Liver (tissue), 9 donors: ENCODE measurements around the gene ZNF436. TPM values are rescaled to one million over a fixed set of nuclear protein-coding genes. Genes with fewer than 3 reads are reported as not detected.

ENCODE experiments used
- DNase-seq: peaks from one replicate; pipeline ENCODE4 v3.0.0-alpha.2; 2017; ENCODE audit warnings: low spot score
- H3K27ac ChIP-seq, 2 donors: one replicate each; pipeline ENCODE4 v1.7.0; 2013; ENCODE audit warnings: inconsistent platforms in 2 of 2, low read length in 2 of 2, control low read depth in 1 of 2, low read depth in 1 of 2, mild to moderate bottlenecking in 1 of 2
- H3K27me3 ChIP-seq, 4 donors: one replicate each; pipeline versions ENCODE4 v1.6.1 to v1.7.0; 2013; ENCODE audit warnings: low read length in 3 of 4, inconsistent platforms in 1 of 4, mild to moderate bottlenecking in 1 of 4, moderate library complexity in 1 of 4; ENCODE audit not compliant: control insufficient read depth in 4 of 4, insufficient read depth in 4 of 4
- H3K36me3 ChIP-seq, 4 donors: one replicate each; pipeline versions ENCODE4 v1.6.1 to v1.7.0; 2013; ENCODE audit warnings: low read length in 3 of 4, mild to moderate bottlenecking in 3 of 4, low read depth in 1 of 4, moderate library complexity in 1 of 4; ENCODE audit not compliant: control insufficient read depth in 4 of 4, insufficient read depth in 3 of 4
- H3K4me1 ChIP-seq, 4 donors: one replicate each; pipeline versions ENCODE4 v1.6.1 to v1.7.0; 2013; ENCODE audit warnings: low read length in 3 of 4, mild to moderate bottlenecking in 3 of 4, moderate library complexity in 1 of 4; ENCODE audit not compliant: control insufficient read depth in 4 of 4, insufficient read depth in 4 of 4
- H3K4me3 ChIP-seq, 3 donors: one replicate each; pipeline versions ENCODE4 v1.6.1 to v1.7.0; 2013; ENCODE audit warnings: low read length in 3 of 3, control low read depth in 1 of 3, low read depth in 1 of 3, mild to moderate bottlenecking in 1 of 3
- H3K9ac ChIP-seq, 2 donors: one replicate each; pipeline ENCODE4 v1.7.0; 2013; ENCODE audit warnings: low read length in 2 of 2, mild to moderate bottlenecking in 2 of 2, moderate library complexity in 2 of 2, control low read depth in 1 of 2, low read depth in 1 of 2
- H3K9me3 ChIP-seq, 4 donors: one replicate each; pipeline versions ENCODE4 v1.6.1 to v1.7.0; 2013; ENCODE audit warnings: low read length in 3 of 4; ENCODE audit not compliant: control insufficient read depth in 4 of 4
- ATF3 ChIP-seq: IDR thresholded peaks from 2 replicates; pipeline ENCODE4 v1.6.1; 2016; ENCODE audit warnings: antibody characterized with exemption
- CTCF ChIP-seq: fragments of 150-350 bp; IDR thresholded peaks from 2 replicates; pipeline ENCODE4 v1.5.1; 2017; ENCODE audit warnings: improper control_type of control experiment, low read depth, low read length; ENCODE audit not compliant: missing input control
- EGR1 ChIP-seq, 2 donors: IDR thresholded peaks; 2 replicates each; pipeline ENCODE4 v1.6.1; 2016 to 2018; ENCODE audit warnings: antibody characterized with exemption in 2 of 2, low read depth in 2 of 2
- FOXA1 ChIP-seq: IDR thresholded peaks from 2 replicates; pipeline ENCODE4 v1.6.1; 2016; ENCODE audit warnings: antibody characterized with exemption
- FOXA2 ChIP-seq: IDR thresholded peaks from 2 replicates; pipeline ENCODE4 v1.6.1; 2016; ENCODE audit warnings: antibody characterized with exemption
- GABPA ChIP-seq, 2 donors: IDR thresholded peaks in 1 of 2; conservative IDR thresholded peaks in 1 of 2; 2 replicates each; pipeline ENCODE4 v1.6.1; 2016; ENCODE audit warnings: antibody characterized with exemption in 2 of 2, mild to moderate bottlenecking in 1 of 2, moderate library complexity in 1 of 2
- HNF4A ChIP-seq, 2 donors: conservative IDR thresholded peaks; 2 replicates each; pipeline ENCODE4 v1.6.1; 2016; ENCODE audit warnings: antibody characterized with exemption in 2 of 2, mild to moderate bottlenecking in 2 of 2
- HNF4G ChIP-seq: IDR thresholded peaks from 2 replicates; pipeline ENCODE4 v1.6.1; 2016; ENCODE audit warnings: antibody characterized with exemption
- JUND ChIP-seq, 2 donors: IDR thresholded peaks; 2 replicates each; pipeline ENCODE4 v1.6.1; 2016; ENCODE audit warnings: antibody characterized with exemption in 2 of 2
- MAX ChIP-seq: IDR thresholded peaks from 2 replicates; pipeline ENCODE4 v1.6.1; 2016; ENCODE audit warnings: antibody characterized with exemption
- NR2F2 ChIP-seq: IDR thresholded peaks from 2 replicates; pipeline ENCODE4 v1.6.1; 2016; ENCODE audit warnings: antibody characterized with exemption
- RAD21 ChIP-seq, 2 donors: IDR thresholded peaks; 2 replicates each; pipeline ENCODE4 v1.6.1; 2016; ENCODE audit warnings: antibody characterized with exemption in 2 of 2, mild to moderate bottlenecking in 2 of 2
- REST ChIP-seq: IDR thresholded peaks from 2 replicates; pipeline ENCODE4 v1.6.1; 2016; ENCODE audit warnings: antibody characterized with exemption, mild to moderate bottlenecking
- RXRA ChIP-seq, 2 donors: IDR thresholded peaks; 2 replicates each; pipeline ENCODE4 v1.6.1; 2017 to 2018; ENCODE audit warnings: antibody characterized with exemption in 2 of 2, mild to moderate bottlenecking in 1 of 2
- SP1 ChIP-seq: IDR thresholded peaks from 2 replicates; pipeline ENCODE4 v1.6.1; 2018; ENCODE audit warnings: antibody characterized with exemption, mild to moderate bottlenecking
- TAF1 ChIP-seq: conservative IDR thresholded peaks from 2 replicates; pipeline ENCODE4 v1.6.1; 2016; ENCODE audit warnings: antibody characterized with exemption, mild to moderate bottlenecking
- YY1 ChIP-seq: IDR thresholded peaks from 2 replicates; pipeline ENCODE4 v1.6.1; 2016; ENCODE audit warnings: antibody characterized with exemption, mild to moderate bottlenecking
- ZBTB33 ChIP-seq: IDR thresholded peaks from 2 replicates; pipeline ENCODE4 v1.6.1; 2016; ENCODE audit warnings: antibody characterized with exemption
- WGBS: extraction: QIAGEN DNeasy Blood & Tissue Kit; methylation state at CpG from one replicate; pipeline ENCODE4 v1.1.7; 2013; 5-methylcytosine and 5-hydroxymethylcytosine counted together
- polyA plus RNA-seq, 2 donors: library from polyadenylated mRNA; stranded (reverse) in 1 of 2; unstranded in 1 of 2; fragments of 200-250 nt in 1 of 2; fragments of >200 nt in 1 of 2; fragmentation: Nextera tagmentation in 1 of 2; extraction: Ambion mirVana in 1 of 2; gene quantifications; one replicate each; pipeline versions ENCODE4 v1.2.1 to v1.2.3, GENCODE V29; 2013 to 2015
- total RNA-seq, 2 donors: library from RNA; depleted of rRNA; stranded (reverse); fragments of >200 nt; gene quantifications; one replicate each; pipeline ENCODE4 v1.2.3, GENCODE V29; 2014
- donor health status: healthy.
- donor health status: healthy.
- donor health status: healthy.
- donor health status: healthy.
- donor health status: healthy.

ZNF436 gene
- total and polyA plus RNA-seq, 4 donors = 1.3 to 8.0 (median 3.7) TPM

GRCh38 chr1:23325393-23325792, 44.2 kb downstream of the ZNF436 start:
- peaks cover 0 to 3% (median 1%) of the 10 kb centered on the region in 4 donors for H3K4me1 ChIP-seq
- no peak overlapping the region for H3K9ac ChIP-seq
- H3K36me3 ChIP-seq = peaks cover 2 to 45% (median 24%) of the 10 kb centered on the region in 4 donors
- DNase-seq = no peak
- no peak for TF ChIP-seq FOXA2
- no peak for TF ChIP-seq EGR1 (IDR thresholded peaks at IDR 0.05; ENCODE audit: low read depth in 2 of 2)
- TF ChIP-seq TAF1 = no peak
- TF ChIP-seq FOXA1 = no peak
- no peak for TF ChIP-seq ZBTB33
- no peak for TF ChIP-seq HNF4A (conservative IDR thresholded peaks at IDR 0.05)
- no peak for TF ChIP-seq SP1
- no peak for TF ChIP-seq GABPA (IDR thresholded peaks at IDR 0.05 in 1 of 2, conservative IDR thresholded peaks at IDR 0.05 in 1 of 2)
- TF ChIP-seq MAX = no peak
- no peak for TF ChIP-seq JUND (IDR thresholded peaks at IDR 0.05)
- H3K9me3 ChIP-seq = no peaks in the 10 kb centered on the region
- no peak overlapping the region for H3K4me3 ChIP-seq
- 89% methylated on average over 2 of the region's 2 CpGs for WGBS
- H3K27ac ChIP-seq = no peak overlapping the region
- H3K27me3 ChIP-seq = no peaks in the 10 kb centered on the region

GRCh38 chr1:23322770-23323169, 46.9 kb downstream of the ZNF436 start:
- no peak for DNase-seq
- WGBS = 67% methylated on average over 1 of the region's 1 CpG

More at GRCh38 chr1:23322770-23323169, 46.9 kb downstream of the ZNF436 start:
- Histone ChIP-seq H3K27ac (no peak overlapping the region), H3K27me3 (no peaks in the 10 kb centered on the region), H3K4me1 (no peaks in the 10 kb centered on the region), H3K9me3 (no peaks in the 10 kb centered on the region), H3K4me3 (no peak overlapping the region), H3K36me3 (peaks cover 4 to 56% (median 34%) of the 10 kb centered on the region in 4 donors), H3K9ac (no peak overlapping the region)
- TF ChIP-seq CTCF (no peak), ATF3 (no peak), REST (no peak), SP1 (no peak), NR2F2 (no peak), ZBTB33 (no peak), MAX (no peak), GABPA (IDR thresholded peaks at IDR 0.05 in 1 of 2, conservative IDR thresholded peaks at IDR 0.05 in 1 of 2) (no peak), RAD21 (IDR thresholded peaks at IDR 0.05) (no peak), HNF4A (conservative IDR thresholded peaks at IDR 0.05) (no peak), RXRA (IDR thresholded peaks at IDR 0.05) (no peak), FOXA1 (no peak), FOXA2 (no peak), EGR1 (IDR thresholded peaks at IDR 0.05; ENCODE audit: low read depth in 2 of 2) (no peak), JUND (IDR thresholded peaks at IDR 0.05) (no peak), HNF4G (no peak), YY1 (no peak), TAF1 (no peak)
